GM19025 (cell line): ENCODE measurements around the gene RMDN3.

Experiments
- ATAC-seq: cut with Tn5 transposase; IDR thresholded peaks from one replicate; pipeline ENCODE4 v1.9.1; 2021; ENCODE audit warnings: mild to moderate bottlenecking, low read depth, moderate library complexity; ENCODE audit not compliant: unreplicated experiment

The RMDN3 gene, protein sequence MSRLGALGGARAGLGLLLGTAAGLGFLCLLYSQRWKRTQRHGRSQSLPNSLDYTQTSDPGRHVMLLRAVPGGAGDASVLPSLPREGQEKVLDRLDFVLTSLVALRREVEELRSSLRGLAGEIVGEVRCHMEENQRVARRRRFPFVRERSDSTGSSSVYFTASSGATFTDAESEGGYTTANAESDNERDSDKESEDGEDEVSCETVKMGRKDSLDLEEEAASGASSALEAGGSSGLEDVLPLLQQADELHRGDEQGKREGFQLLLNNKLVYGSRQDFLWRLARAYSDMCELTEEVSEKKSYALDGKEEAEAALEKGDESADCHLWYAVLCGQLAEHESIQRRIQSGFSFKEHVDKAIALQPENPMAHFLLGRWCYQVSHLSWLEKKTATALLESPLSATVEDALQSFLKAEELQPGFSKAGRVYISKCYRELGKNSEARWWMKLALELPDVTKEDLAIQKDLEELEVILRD

DNA sequence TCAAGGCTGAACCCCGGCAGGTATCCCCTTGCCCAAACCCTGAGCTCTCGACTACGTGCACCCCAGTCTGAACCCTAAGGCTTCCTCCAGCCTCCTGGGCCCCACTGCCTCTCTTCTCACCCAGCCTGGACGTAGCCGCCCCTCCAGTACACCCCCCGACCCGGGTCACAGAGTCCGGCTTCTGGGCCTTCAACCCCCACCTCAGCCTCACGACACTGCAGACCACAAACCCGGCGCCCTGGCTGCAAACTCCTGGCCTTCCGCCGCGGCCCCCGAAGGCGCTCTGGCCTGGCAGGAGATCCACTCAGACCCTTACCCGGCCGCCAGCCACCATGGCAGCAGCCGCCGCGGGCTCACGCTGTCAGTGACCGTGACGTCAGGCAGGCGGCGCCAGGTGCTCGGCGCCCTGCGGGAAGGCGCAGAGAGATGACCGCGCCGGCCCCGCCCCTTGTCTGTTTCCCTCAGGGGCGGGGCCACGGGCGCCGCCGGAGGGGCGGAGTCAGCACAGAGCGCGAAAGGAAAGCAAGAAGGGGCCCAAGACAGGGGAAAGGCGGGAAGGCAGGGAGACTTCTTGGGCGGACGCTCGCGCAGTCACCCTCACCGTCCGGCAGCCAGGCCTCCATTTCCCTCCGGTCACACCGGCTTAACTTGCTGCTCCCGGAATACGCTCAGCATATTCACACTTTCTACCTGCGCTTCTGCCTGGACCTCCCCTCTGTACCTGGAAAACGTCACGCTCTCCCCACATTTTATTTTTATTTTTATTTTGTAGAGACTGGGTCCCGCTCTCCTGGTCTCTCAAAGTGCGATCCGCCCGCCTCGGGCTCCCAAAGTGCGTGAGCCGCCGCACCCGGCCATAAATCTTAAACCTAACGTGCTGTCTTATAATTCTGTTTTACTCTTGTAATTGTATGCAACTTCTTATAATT, at the start of gene RMDN3:
Gene RMDN3 (minus strand): TSS at position 372 of the 929 bp plus-strand sequence. CDS start 471 bp downstream, outside the sequence.
- peak; percentile 79 for ATAC-seq

DNA sequence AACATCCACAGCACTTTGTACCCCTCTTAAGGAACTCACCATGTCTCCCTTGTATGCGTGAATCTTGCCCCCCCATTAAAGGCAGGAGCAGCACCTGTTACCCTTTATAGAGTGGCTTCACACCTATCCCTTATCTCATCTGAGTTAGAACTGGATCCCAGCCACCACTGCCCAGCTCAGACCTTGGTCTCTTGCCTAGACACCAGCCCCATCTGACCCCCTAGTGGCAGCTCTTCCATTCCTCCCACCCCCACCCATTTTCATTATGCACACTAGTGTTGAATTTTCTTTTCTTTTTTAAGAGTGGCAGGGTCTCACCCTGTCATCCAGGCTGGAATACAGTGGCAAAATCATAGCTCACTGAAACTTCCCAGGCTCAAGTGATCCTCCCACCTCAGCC, 48.6 kb upstream of the RMDN3 start:
- no peak for ATAC-seq

DNA sequence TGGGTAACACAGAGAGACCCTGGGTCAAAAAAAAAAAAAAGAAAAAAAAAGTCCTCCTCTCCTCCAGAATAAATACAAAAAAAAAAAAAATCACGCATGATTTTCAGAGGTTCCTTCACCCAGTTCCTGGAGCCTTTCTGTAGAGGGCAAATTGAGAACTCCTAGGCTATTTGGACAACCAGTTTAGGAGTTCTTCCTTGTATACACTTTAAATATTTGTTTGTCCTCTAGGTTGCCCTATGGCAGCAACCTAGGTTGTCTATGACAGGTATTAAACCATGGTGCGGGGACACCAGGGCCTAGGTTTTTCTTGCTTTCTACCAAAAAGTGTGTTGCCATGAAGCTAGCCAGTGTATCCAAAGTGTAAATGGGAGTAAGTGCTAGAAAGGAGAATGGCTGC, 48.0 kb upstream of the RMDN3 start:
- ATAC-seq = no peak

DNA sequence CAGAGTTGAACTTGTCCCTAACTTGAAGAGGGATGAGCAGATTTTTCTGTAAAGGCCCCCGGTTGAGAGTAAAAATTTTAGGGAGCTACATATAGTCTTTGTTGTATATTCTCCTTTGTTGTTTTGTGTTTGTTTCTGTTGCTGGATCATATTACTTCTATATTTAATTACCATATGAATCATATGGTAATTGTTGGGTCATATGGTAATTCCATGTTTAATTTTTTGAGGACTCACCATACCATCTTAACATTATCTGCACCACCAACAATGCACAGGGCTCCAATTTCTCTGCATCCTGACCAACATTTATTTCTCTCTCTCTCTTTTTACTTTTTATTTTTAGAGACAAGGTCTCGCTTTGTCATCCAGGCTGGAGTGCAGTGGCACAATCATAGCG, 44.5 kb upstream of the RMDN3 start:
- no peak for ATAC-seq

DNA sequence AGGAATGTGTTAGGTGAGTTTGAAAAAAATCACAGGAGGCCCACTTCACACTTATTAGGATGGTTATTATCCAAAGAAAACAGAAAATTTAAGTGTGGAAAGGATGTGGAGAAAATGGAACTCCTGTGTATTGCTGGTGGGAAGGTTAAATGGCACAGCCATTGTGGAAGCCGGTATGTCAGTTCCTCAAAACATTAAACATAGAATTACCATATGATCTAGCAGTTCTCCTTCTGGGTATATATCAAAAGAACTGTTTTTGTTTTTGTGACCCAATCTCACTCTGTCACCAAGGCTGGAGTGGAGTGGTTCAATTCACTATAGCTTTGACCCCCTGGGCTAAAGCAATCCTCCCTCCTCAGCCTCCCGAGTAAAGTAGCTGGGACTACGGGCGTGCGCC, 41.5 kb upstream of the RMDN3 start:
- ATAC-seq = no peak

DNA sequence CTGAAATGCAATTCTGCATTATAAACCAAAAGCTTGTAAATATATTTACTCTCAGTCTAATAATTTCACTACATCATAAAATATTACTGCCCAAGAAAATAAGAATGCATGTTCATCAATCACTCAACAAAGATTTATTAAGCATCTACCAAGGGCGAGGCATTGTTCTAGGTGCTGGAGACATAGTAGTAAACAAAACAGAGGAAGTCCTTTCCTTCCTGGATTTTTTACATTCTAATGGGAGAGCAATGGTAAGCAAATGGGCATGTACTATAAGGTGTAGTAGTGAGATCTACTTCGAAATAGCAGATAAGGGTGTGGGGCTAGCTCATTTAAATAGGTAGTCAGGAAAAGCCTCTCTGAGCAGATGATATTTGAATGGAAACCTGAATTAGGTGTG, 41.0 kb upstream of the RMDN3 start:
- no peak for ATAC-seq

- ATAC-seq = no peak
Observed at GRCh38 chr15:40793216-40793989, 38.3 kb upstream of the RMDN3 start.

DNA sequence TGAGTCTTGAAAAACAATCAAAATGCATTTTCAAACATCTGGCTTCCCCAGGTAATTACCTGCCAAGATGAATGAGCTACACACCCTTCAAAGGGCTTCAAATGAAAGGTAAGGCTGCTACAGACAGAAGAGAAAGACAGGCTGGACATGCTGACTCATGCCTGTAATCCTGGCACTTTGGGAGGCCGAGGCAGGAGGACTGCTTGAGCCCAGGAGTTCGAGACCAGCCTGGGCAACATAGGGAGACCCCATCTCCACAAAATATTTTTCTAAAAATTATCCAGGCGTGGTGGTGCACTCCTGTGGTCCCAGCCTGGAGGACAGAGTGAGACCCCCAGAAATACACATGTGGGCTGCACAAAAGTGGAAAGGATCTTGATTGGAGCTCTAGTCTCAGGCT, 37.3 kb upstream of the RMDN3 start:
- no peak for ATAC-seq

- no peak for ATAC-seq
Observed at GRCh38 chr15:40790718-40791117, 35.7 kb upstream of the RMDN3 start.

DNA sequence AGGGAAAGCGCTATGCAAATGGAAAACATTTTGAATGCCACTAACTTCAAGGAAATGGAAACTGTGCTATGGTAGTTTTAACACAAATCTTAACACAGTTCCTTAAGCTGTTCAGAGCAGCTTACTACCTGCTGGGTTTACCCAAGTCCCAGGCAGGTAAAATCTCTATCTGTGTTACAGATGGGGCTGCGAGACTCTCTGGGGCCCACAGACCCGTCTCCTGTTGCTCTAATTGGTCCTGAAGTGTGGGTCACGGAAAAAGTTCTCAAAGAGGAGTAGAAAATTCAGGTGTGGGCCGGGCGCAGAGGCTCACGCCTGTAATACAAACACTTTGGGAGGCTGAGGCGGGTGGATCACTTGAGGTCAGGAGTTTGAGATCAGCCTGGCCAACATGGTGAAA, 34.9 kb upstream of the RMDN3 start:
- ATAC-seq = no peak

DNA sequence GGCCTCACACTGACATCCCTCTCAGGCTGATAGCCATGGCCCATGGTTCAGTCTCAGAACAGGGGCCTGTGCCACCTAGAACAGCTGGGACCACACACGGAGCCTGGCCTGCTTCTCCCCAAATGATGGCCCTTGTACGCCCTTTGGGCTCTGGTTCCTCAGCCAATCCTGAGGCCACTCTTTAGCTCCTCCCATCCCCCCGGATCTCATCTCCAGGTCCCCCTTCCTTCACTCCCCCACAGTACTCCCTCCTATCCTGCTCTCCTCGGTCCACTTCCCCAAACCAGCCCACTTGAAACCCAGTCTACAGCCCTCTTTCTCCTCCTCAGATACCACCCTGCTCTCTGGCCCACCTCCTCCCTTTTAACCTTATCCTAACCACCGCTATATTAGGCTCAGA, 34.1 kb upstream of the RMDN3 start:
- ATAC-seq = no peak

DNA sequence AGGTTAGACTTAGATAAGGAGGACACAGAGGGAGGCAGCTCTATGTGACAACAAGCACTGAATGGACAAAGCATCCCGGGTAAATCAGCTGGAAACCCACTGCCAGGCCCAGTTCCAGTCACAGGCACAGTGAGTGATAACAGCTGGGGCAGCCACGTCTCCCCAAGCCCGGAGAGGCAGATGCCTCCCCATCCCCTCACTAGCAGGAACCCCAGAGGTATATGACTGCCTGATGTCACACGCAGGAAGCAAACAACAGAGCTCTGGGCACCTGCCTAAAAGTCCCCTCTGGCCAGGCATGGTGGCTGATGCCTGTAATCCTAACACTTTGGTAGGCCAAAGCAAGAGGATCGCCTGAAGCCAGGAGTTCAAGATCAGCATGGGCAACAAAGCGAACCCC, 32.9 kb upstream of the RMDN3 start:
- ATAC-seq = no peak

- no peak for ATAC-seq
Observed at GRCh38 chr15:40787344-40787841, 32.3 kb upstream of the RMDN3 start.

DNA sequence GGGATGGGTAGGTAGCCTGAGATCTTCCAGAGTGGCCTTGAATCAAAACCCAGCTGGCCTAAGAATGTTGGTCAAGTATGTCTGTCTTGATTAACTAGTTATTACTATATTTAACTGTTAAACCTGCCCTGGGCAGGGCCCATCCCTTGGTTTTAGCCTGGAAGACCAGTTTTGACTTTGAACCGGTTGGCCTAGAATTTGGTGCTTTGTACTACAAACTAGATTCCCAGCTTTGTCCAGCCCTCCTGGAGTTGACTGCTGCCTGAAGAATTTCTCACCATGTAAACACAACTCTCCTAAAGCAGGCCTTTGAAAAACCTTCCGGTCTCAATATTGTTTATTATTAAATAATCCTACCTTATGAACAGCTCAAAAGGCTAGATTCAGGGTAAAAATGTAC, 30.8 kb upstream of the RMDN3 start:
- ATAC-seq = no peak

DNA sequence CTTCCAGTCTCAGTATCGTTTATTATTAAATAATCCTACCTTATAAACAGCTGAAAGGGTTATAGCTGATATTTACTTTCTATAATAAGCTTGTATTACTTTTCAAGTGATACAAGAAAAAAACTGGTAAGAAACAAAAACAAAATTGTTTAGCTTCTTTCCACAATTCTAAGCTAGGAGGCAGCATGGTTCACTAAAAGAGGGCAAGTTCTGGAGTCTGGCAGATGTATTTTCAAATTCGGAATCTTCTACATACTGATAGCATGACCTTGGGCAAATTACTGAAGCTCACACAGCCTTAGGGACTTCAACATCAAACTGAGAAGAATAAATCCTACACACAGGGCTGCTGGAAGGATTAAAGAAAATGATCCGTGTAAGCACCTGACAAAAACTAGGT, 30.1 kb upstream of the RMDN3 start:
- ATAC-seq = no peak

- ATAC-seq = no peak
Observed at GRCh38 chr15:40782609-40783227, 27.7 kb upstream of the RMDN3 start.

- ATAC-seq = no peak
Observed at GRCh38 chr15:40776537-40777141, 21.6 kb upstream of the RMDN3 start.

DNA sequence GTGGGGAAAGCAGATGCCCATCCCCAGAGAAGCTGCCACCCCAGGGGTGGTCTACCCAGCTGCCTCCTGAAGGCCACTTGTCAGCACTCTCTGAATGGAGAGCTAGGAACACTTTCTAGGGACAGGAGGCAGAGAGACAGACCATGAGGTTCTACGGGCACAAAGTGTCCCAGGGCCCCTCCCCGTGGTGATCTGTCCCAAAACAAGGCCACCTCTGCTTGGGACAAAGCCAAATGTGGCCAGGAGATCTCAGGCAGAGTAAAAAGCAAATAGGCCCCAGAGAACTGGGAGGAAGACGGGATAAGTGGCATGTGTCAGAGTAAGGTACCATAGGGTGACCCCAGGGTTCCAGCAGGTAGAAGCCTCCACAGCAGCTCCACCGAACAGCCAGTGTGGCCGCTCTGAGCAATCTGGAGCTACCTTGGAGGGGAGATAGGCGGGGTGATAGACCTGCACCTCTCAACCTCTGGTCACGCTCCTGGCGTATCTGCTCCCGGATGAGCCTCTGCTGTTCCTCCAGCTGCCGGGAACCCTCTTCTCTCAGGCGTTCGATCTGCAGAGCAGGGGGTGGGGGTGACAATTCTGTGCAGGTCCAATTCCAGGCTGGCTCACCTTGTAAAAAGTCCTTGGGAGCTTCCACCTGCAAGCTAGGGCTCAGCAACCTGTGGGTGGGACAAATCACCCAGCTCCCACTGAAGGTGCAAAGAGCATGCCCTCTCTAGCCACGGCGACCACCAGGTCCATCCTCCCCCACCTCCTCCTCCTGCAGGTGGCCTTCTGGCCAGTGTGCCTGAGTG, 20.9 kb upstream of the RMDN3 start:
- ATAC-seq = no peak

- no peak for ATAC-seq
Observed at GRCh38 chr15:40775007-40775406, 20.0 kb upstream of the RMDN3 start.
